Panc1 (cell line): ENCODE results near the gene DCAF11. TPM values are rescaled to one million over a fixed set of nuclear protein-coding genes. Genes with fewer than 3 reads are reported as not detected.

ENCODE experiments used
- ATAC-seq: fragments of 200-7000 bp; cut with Tn5 transposase; 2 replicates; pipeline ENCODE4 v1.9.1; 2020; ENCODE audit warnings: mild to moderate bottlenecking, moderate library complexity
- BruUV-seq: library from RNA; stranded (reverse); fragments of 400-500 nt; replicated peaks from 2 replicates; lab custom pipeline; 2021; lab: Mats Ljungman, UMichigan
- CTCF ChIA-PET: fragments of 300-600 bp; sonication (Branson Sonifier 250); formaldehyde crosslinking; loops from one replicate; lab custom pipeline; 2022; ENCODE audit warnings: antibody characterized with exemption; lab: Charles Lee
- POLR2A ChIA-PET: fragments of 300-600 bp; sonication (Branson Sonifier 250); formaldehyde crosslinking; loops from one replicate; lab custom pipeline; 2022; ENCODE audit warnings: antibody characterized with exemption; lab: Charles Lee
- DNase-seq: peaks from one replicate; pipeline ENCODE4 v3.0.0-alpha.2; 2010; ENCODE audit warnings: low read depth, low spot score
- H3K27ac ChIP-seq: 2 replicates; pipeline ENCODE4 v1.5.1; 2011; ENCODE audit warnings: mild to moderate bottlenecking, low read length, inconsistent platforms
- H3K27me3 ChIP-seq: fragments of 200-500 bp; sonication (Bioruptor generic); 2 replicates; pipeline ENCODE4 v1.6.0; 2014; ENCODE audit warnings: low read length, inconsistent platforms; ENCODE audit not compliant: control insufficient read depth, insufficient read depth
- H3K36me3 ChIP-seq: fragments of 200-500 bp; sonication (Bioruptor generic); 2 replicates; pipeline ENCODE4 v1.5.1; 2014; ENCODE audit warnings: inconsistent platforms, mild to moderate bottlenecking, low read length, moderate library complexity; ENCODE audit not compliant: control insufficient read depth, insufficient read depth
- H3K4me1 ChIP-seq: 2 replicates; pipeline ENCODE4 v1.5.1; 2011; ENCODE audit warnings: inconsistent platforms, mild to moderate bottlenecking, low read length, moderate library complexity; ENCODE audit not compliant: control insufficient read depth, insufficient read depth
- H3K4me3 ChIP-seq, 2 experiments: 2 replicates each; pipeline ENCODE4 v1.5.1; 2011 to 2012; ENCODE audit warnings: low read depth in 2 of 2, low read length in 2 of 2, mild to moderate bottlenecking in 2 of 2, inconsistent platforms in 1 of 2, moderate library complexity in 1 of 2
- H3K9me3 ChIP-seq: fragments of 200-500 bp; sonication (Bioruptor generic); 2 replicates; pipeline ENCODE4 v1.5.1; 2014; ENCODE audit warnings: low read depth, mild to moderate bottlenecking, inconsistent platforms, low read length, moderate library complexity; ENCODE audit not compliant: control insufficient read depth, insufficient read depth
- POLR2AphosphoS5 ChIP-seq: IDR thresholded peaks from 2 replicates; pipeline ENCODE4 v1.6.1; 2012; ENCODE audit warnings: mild to moderate bottlenecking, low read depth, low read length, moderate library complexity
- REST ChIP-seq, 2 experiments: IDR thresholded peaks; 2 replicates each; pipeline ENCODE4 v1.6.1; 2011 to 2012; ENCODE audit warnings: low read depth in 2 of 2, control low read depth in 1 of 2, low read length in 1 of 2, mild to moderate bottlenecking in 1 of 2, moderate library complexity in 1 of 2; ENCODE audit not compliant: insufficient read depth in 1 of 2
- SIN3A ChIP-seq: IDR thresholded peaks from 2 replicates; pipeline ENCODE4 v1.6.1; 2012; ENCODE audit warnings: low read depth, mild to moderate bottlenecking, low read length, moderate library complexity, borderline replicate concordance; ENCODE audit not compliant: insufficient read depth
- TCF7L2 ChIP-seq: IDR thresholded peaks from 2 replicates; pipeline ENCODE4 v1.6.1; 2011; ENCODE audit warnings: mild to moderate bottlenecking, low read depth, low read length, inconsistent platforms
- in situ Hi-C: cut with HindIII; loops from 2 replicates; pipeline ENCODE4 v1.10.0; 2016; ENCODE audit warnings: low sequenced_read_pairs, low pct_unique_long_range_greater_than_20kb
- intact Hi-C: fragments of 100-400 bp; cut with micrococcal nuclease; formaldehyde crosslinking; loops from one replicate; pipeline ENCODE4 v1.10.0; 2022; ENCODE audit not compliant: unreplicated experiment
- total RNA-seq: library from RNA; stranded (reverse); gene quantifications from one replicate; pipeline ENCODE4 v1.2.1, GENCODE V29; 2021; ENCODE audit not compliant: unreplicated experiment
- TF ChIP-seq, protein P1 (sequence below): fragments of 450-650 bp; IDR thresholded peaks from 2 replicates; pipeline ENCODE4 v1.5.1; 2017; ENCODE audit warnings: mild to moderate bottlenecking

DCAF11 gene
- total RNA-seq, 1 experiment from 2014 or later = 37.4 TPM

DNA sequence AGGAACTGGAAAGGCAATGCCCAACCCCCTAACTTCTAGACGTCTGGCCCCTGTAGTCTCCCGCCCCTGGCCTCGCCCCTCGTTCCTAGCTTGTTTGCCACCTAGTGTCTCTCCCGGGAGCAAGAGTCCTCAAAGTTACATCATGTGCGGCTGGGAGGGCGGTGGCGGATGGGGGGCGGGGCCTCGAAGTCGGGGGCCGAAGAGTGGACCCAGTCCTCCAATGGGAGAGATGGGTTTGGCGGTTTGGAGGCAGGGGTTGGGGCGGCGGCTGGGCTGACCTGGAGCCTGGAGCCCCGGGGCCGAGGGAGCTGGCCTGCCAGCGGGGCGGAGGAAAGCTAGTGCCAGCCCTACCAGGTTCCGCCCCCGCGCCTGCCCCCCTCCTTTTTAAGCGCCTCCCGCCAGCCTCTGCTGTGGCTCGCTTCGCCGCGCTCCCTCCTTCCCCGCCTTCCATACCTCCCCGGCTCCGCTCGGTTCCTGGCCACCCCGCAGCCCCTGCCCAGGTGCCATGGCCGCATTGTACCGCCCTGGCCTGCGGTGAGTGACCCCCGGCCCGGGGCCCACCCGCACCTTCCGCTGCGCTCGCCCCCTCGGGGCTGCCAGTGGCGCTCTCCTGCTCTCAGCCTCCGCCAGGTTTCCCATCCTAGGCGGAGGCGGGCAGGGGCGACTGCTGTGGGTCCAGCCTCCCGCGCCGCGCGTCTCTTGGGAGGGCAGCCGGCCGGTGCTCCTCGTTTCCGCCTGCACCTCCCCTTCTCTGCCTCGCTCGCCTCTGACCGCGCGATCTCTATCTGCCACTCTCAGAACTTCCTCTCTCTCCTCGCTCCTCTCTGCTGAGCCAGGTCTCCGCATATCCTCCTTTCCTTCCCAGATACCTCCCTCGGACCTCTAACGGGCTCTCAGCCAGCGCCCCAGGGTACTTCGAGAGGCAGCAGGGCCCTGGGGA lies 20.4 kb upstream of the DCAF11 start, which contains the start of gene PCK2:
Gene PCK2, plus strand, starts transcription at position 411 of the 940 bp plus-strand sequence. Its CDS starts 95 bp downstream, at position 506.
- H3K27ac ChIP-seq = peak within 1 kb of the TSS; percentile 85
- H3K36me3 ChIP-seq = no peaks in the 10 kb centered on the region; the same call in 1 of the 2 replicates
- no peaks in the 10 kb centered on the region for H3K27me3 ChIP-seq
- no TSS peak for BruUV-seq
- H3K4me3 ChIP-seq = peak within 1 kb of the TSS; percentile 84 to 93
- no peak for TF ChIP-seq TCF7L2
- TF ChIP-seq POLR2AphosphoS5 = peak; percentile 67
- 0 out of 2 replicates have a peak, but pooled peaks have one; percentile 68 for TF ChIP-seq SIN3A
- TF ChIP-seq, protein P1, sequence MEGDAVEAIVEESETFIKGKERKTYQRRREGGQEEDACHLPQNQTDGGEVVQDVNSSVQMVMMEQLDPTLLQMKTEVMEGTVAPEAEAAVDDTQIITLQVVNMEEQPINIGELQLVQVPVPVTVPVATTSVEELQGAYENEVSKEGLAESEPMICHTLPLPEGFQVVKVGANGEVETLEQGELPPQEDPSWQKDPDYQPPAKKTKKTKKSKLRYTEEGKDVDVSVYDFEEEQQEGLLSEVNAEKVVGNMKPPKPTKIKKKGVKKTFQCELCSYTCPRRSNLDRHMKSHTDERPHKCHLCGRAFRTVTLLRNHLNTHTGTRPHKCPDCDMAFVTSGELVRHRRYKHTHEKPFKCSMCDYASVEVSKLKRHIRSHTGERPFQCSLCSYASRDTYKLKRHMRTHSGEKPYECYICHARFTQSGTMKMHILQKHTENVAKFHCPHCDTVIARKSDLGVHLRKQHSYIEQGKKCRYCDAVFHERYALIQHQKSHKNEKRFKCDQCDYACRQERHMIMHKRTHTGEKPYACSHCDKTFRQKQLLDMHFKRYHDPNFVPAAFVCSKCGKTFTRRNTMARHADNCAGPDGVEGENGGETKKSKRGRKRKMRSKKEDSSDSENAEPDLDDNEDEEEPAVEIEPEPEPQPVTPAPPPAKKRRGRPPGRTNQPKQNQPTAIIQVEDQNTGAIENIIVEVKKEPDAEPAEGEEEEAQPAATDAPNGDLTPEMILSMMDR = no peak
- TF ChIP-seq REST (IDR thresholded peaks at IDR 0.05; ENCODE audit: insufficient read depth in 1 of 2, low read depth in 2 of 2, low read length in 1 of 2) = no peak
- H3K4me1 ChIP-seq = peaks cover 5% of the 10 kb centered on the region; the same call in 1 of the 2 replicates
- ATAC-seq (peak; percentile 91), DNase-seq (no peak)
- ChIA-PET CTCF (interaction anchor here (0.5 to 1.2 kb wide), 4 partner anchors 15 to 793 kb away, joined by 3 to 6 read pairs (median 3); no protein-coding TSS in a partner anchor), POLR2A (interaction anchor here (0.5 to 0.6 kb wide), 2 partner anchors 230 to 506 kb away, joined by 6 to 7 read pairs; no protein-coding TSS in a partner anchor)
- in situ Hi-C loops (no loop called here), intact Hi-C loops (no loop called here)
- H3K9me3 ChIP-seq = no peaks in the 10 kb centered on the region

DNA sequence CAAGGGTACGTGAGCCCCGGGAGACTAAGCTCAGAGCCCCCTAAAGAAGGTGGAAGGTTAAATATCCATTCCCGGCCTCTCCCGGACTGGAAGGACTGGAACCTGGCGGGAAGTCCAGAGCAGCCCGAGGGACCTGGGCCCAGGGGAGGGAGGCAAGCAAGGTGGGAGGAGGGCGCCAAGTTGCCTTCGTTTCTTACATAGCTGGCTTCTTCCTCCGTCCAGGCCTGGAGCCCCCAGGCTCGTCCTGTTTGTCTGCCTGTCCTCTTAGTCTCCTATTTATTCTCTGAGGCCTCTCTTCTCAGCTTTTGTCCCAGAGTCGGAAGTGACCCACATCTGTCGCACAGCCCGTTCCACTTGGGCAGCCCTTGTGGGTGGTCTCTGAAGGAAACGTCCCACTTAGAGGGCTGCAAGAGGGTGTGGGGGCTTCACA lies 19.7 kb upstream of the DCAF11 start:
- Histone ChIP-seq H3K27ac (peak overlapping the region; percentile 85), H3K4me1 (peaks cover 5% of the 10 kb centered on the region; the same call in 1 of the 2 replicates), H3K36me3 (no peaks in the 10 kb centered on the region; the same call in 1 of the 2 replicates), H3K27me3 (no peaks in the 10 kb centered on the region), H3K4me3 (peak overlapping the region; percentile 84 to 93), H3K9me3 (no peaks in the 10 kb centered on the region)
- CTCF ChIA-PET = interaction anchor here (0.7 kb wide), 1 partner anchor 37 kb away, joined by 3 read pairs; no protein-coding TSS in a partner anchor
- in situ Hi-C loops (no loop called here), intact Hi-C loops (no loop called here)
- POLR2A ChIA-PET = interaction anchor here (0.5 kb wide), 1 partner anchor 507 kb away, joined by 6 read pairs; no protein-coding TSS in a partner anchor
- TF ChIP-seq POLR2AphosphoS5 (no peak), SIN3A (no peak), TCF7L2 (no peak), REST (IDR thresholded peaks at IDR 0.05; ENCODE audit: insufficient read depth in 1 of 2, low read depth in 2 of 2, low read length in 1 of 2) (no peak)
- TF ChIP-seq, protein P1 = no peak
- BruUV-seq = no TSS peak
- DNase-seq (no peak), ATAC-seq (peak; percentile 15)
